Esophagus muscularis mucosa (tissue), 4 donors: Measurements from ENCODE around the gene SFXN3. TPM values are rescaled to one million over a fixed set of nuclear protein-coding genes. Genes with fewer than 3 reads are reported as not detected.

Source experiments
- DNase-seq: peaks from one replicate; pipeline ENCODE4 v3.0.0-alpha.2; 2017; ENCODE audit errors: extremely low spot score
- H3K27ac ChIP-seq, 4 donors: fragments of 200-600 bp; sonication (generic); replicated peaks in 1 of 4; 1 replicate in 3 of 4; 2 replicates in 1 of 4; pipeline ENCODE4 v1.5.1; 2016 to 2019; ENCODE audit warnings: mild to moderate bottlenecking in 1 of 4
- H3K27me3 ChIP-seq, 4 donors: fragments of 200-600 bp; sonication (generic); one replicate each; pipeline versions ENCODE4 v1.5.1 to v1.6.0; 2016 to 2019
- H3K36me3 ChIP-seq, 4 donors: fragments of 200-600 bp; sonication (generic); one replicate each; pipeline ENCODE4 v1.5.1; 2016 to 2019
- H3K4me1 ChIP-seq, 4 donors: fragments of 200-600 bp; sonication (generic); one replicate each; pipeline ENCODE4 v1.5.1; 2016 to 2019
- H3K4me3 ChIP-seq, 4 donors: fragments of 200-600 bp; sonication (generic); 1 replicate in 2 of 4; 2 replicates in 2 of 4; pipeline ENCODE4 v1.5.1; 2016 to 2019; ENCODE audit warnings: mild to moderate bottlenecking in 4 of 4, moderate library complexity in 1 of 4
- H3K9me3 ChIP-seq, 4 donors: fragments of 200-600 bp; sonication (generic); 1 replicate in 3 of 4; 2 replicates in 1 of 4; pipeline ENCODE4 v1.5.1; 2016 to 2019
- CTCF ChIP-seq, 3 experiments: fragments of 200-600 bp in 2 of 3; fragments of 450-650 bp in 1 of 3; sonication (generic) in 2 of 3; IDR thresholded peaks; one replicate each; pipeline ENCODE4 v1.5.1; 2017 to 2019; ENCODE audit warnings: antibody characterized with exemption in 3 of 3, mild to moderate bottlenecking in 2 of 3, moderate library complexity in 1 of 3
- EP300 ChIP-seq: sonication (generic); formaldehyde crosslinking; IDR thresholded peaks from one replicate; pipeline ENCODE4 v1.6.1; 2017; ENCODE audit warnings: antibody characterized with exemption
- POLR2A ChIP-seq: fragments of 450-650 bp; IDR thresholded peaks from one replicate; pipeline ENCODE4 v1.6.1; 2017; ENCODE audit warnings: antibody characterized with exemption, moderate library complexity, mild to moderate bottlenecking, low read depth
- POLR2AphosphoS5 ChIP-seq, 2 donors: sonication (generic); formaldehyde crosslinking; IDR thresholded peaks; one replicate each; pipeline ENCODE4 v1.6.1; 2017; ENCODE audit warnings: antibody characterized with exemption in 2 of 2
- WGBS: methylation state at CpG from one replicate; pipeline ENCODE4 v1.1.5; 2018; 5-methylcytosine and 5-hydroxymethylcytosine counted together
- intact Hi-C: fragments of 100-400 bp; cut with DNase I; formaldehyde crosslinking; loops from one replicate; pipeline ENCODE4 v1.15.1; 2023
- total RNA-seq, 4 donors: library from RNA; depleted of rRNA; stranded (reverse); fragments of >200 nt; gene quantifications; one replicate each; pipeline versions ENCODE4 v1.1.0 to v1.2.1, GENCODE V29; 2016

The SFXN3 gene
- total RNA-seq, 4 donors from 2014 or later = 40.9 to 95.5 (median 76.1) TPM

GRCh38 chr10:101012525-101013364 is 18.3 kb upstream of the SFXN3 start:
- Histone ChIP-seq H3K4me3 (peak overlapping the region in 1 of 4 donors; percentile 5), H3K27me3 (peaks cover 0 to 22% (median 0%) of the 10 kb centered on the region in 4 donors), H3K4me1 (peaks cover 32 to 47% (median 45%) of the 10 kb centered on the region in 4 donors), H3K36me3 (no peaks in the 10 kb centered on the region), H3K9me3 (no peaks in the 10 kb centered on the region), H3K27ac (peak overlapping the region; percentile 42 to 72 (median 58))
- intact Hi-C loops = loop anchor here (2.0 to 10.0 kb wide), 2 partner anchors 16 to 48 kb away; partner anchors contain the start of gene SEMA4G
- TF ChIP-seq POLR2A = no peak
- peak; percentile 69 to 80 for TF ChIP-seq POLR2AphosphoS5 (IDR thresholded peaks at IDR 0.05)
- TF ChIP-seq CTCF (IDR thresholded peaks at IDR 0.05) = peak; percentile 88 to 94 (median 90)
- DNase-seq = no peak
- 16% methylated on average over 14 of the region's 14 CpGs for WGBS

GRCh38 chr10:101013365-101013825 is 17.6 kb upstream of the SFXN3 start:
- DNase-seq = no peak
- Histone ChIP-seq H3K27me3 (peaks cover 0 to 28% (median under 1%) of the 10 kb centered on the region in 4 donors), H3K9me3 (no peaks in the 10 kb centered on the region), H3K4me3 (peak overlapping the region in 1 of 4 donors; percentile 5), H3K4me1 (peaks cover 28 to 45% (median 40%) of the 10 kb centered on the region in 4 donors), H3K36me3 (no peaks in the 10 kb centered on the region), H3K27ac (peak overlapping the region; percentile 42 to 72 (median 58))
- intact Hi-C loops = loop anchor here (2.0 to 10.0 kb wide), 2 partner anchors 17 to 49 kb away; partner anchors contain the start of gene SEMA4G
- TF ChIP-seq POLR2AphosphoS5 (IDR thresholded peaks at IDR 0.05) = no peak
- TF ChIP-seq CTCF (IDR thresholded peaks at IDR 0.05) = no peak
- no peak for TF ChIP-seq POLR2A
- no peak for TF ChIP-seq EP300
- WGBS = 52% methylated on average over 9 of the region's 9 CpGs

GRCh38 chr10:101014230-101014884 is 16.7 kb upstream of the SFXN3 start:
- DNase-seq = no peak
- Histone ChIP-seq H3K36me3 (no peaks in the 10 kb centered on the region), H3K27ac (no peak overlapping the region), H3K27me3 (peaks cover 0 to 37% (median 3%) of the 10 kb centered on the region in 4 donors), H3K4me3 (no peak overlapping the region), H3K4me1 (peaks cover 32 to 44% (median 42%) of the 10 kb centered on the region in 4 donors), H3K9me3 (no peaks in the 10 kb centered on the region)
- WGBS = 17% methylated on average over 10 of the region's 11 CpGs
- intact Hi-C loops = loop anchor here (10.0 kb wide), 1 partner anchor 50 kb away; the partner anchor contains the start of gene SEMA4G
- TF ChIP-seq POLR2AphosphoS5 (IDR thresholded peaks at IDR 0.05) (peak in 1 of 2 donors; percentile 15), CTCF (IDR thresholded peaks at IDR 0.05) (peak in 2 of 3 experiments; percentile 89 to 98), POLR2A (no peak)

GRCh38 chr10:101014966-101015581 is 16.0 kb upstream of the SFXN3 start:
- Histone ChIP-seq H3K4me3 (no peak overlapping the region), H3K27me3 (peaks cover 0 to 41% (median 3%) of the 10 kb centered on the region in 4 donors), H3K36me3 (no peaks in the 10 kb centered on the region), H3K9me3 (no peaks in the 10 kb centered on the region), H3K27ac (no peak overlapping the region), H3K4me1 (peaks cover 32 to 44% (median 42%) of the 10 kb centered on the region in 4 donors)
- no peak for TF ChIP-seq POLR2AphosphoS5 (IDR thresholded peaks at IDR 0.05)
- no peak for TF ChIP-seq EP300
- no peak for TF ChIP-seq POLR2A
- TF ChIP-seq CTCF (IDR thresholded peaks at IDR 0.05) = no peak
- DNase-seq = no peak
- WGBS = 41% methylated on average over 4 of the region's 7 CpGs
- intact Hi-C loops = loop anchor here (10.0 kb wide), 1 partner anchor 50 kb away; the partner anchor contains the start of gene SEMA4G
